Measurements from ENCODE around the gene RANBP17. TPM values are rescaled to one million over a fixed set of nuclear protein-coding genes. Genes with fewer than 3 reads are reported as not detected.

Gene RANBP17
- polyA plus RNA-seq, 4 donors: 0.67 to 6.1 (median 1.2) TPM

GRCh38 chr5:171122372-171122771 is 260.6 kb downstream of the RANBP17 start:
- no peaks in the 10 kb centered on the region for H3K4me1 ChIP-seq (ENCODE audit: control insufficient read depth in 3 of 3, insufficient read depth in 2 of 3, low read depth in 1 of 3, low read length in 2 of 3)
- no peaks in the 10 kb centered on the region for H3K9me3 ChIP-seq (ENCODE audit: control insufficient read depth in 2 of 2, insufficient read depth in 1 of 2, low read depth in 1 of 2, low read length in 1 of 2)
- FAIRE-seq (no peak), DNase-seq (peak in 1 of 2 donors; percentile 12)
- 74 to 82% (median 79%) methylated on average over 2 of the region's 2 CpGs for WGBS, 3 donors
- no peak overlapping the region for H3K27ac ChIP-seq (ENCODE audit: low read depth in 1 of 3, low read length in 2 of 3)
- peaks cover 0 to 5% (median 0%) of the 10 kb centered on the region in 3 donors for H3K36me3 ChIP-seq (ENCODE audit: control insufficient read depth in 3 of 3, insufficient read depth in 2 of 3, low read depth in 1 of 3, low read length in 3 of 3)
- no peak overlapping the region for H3K4me3 ChIP-seq (ENCODE audit: low read depth in 1 of 3, low read length in 3 of 3)
- no peaks in the 10 kb centered on the region for H3K27me3 ChIP-seq (ENCODE audit: control insufficient read depth in 3 of 3, insufficient read depth in 3 of 3, low read length in 3 of 3)

- DNase-seq (no peak), FAIRE-seq (no peak)
- no peaks in the 10 kb centered on the region for H3K9me3 ChIP-seq (ENCODE audit: control insufficient read depth in 2 of 2, insufficient read depth in 1 of 2, low read depth in 1 of 2, low read length in 1 of 2)
- H3K27ac ChIP-seq (ENCODE audit: low read depth in 1 of 3, low read length in 2 of 3): no peak overlapping the region
- 92 to 94% (median 94%) methylated on average over 4 of the region's 4 CpGs for WGBS, 3 donors
- H3K4me1 ChIP-seq (ENCODE audit: control insufficient read depth in 3 of 3, insufficient read depth in 2 of 3, low read depth in 1 of 3, low read length in 2 of 3): no peaks in the 10 kb centered on the region
- peaks cover 0 to 5% (median 0%) of the 10 kb centered on the region in 3 donors for H3K36me3 ChIP-seq (ENCODE audit: control insufficient read depth in 3 of 3, insufficient read depth in 2 of 3, low read depth in 1 of 3, low read length in 3 of 3)
- no peak overlapping the region for H3K4me3 ChIP-seq (ENCODE audit: low read depth in 1 of 3, low read length in 3 of 3)
- H3K27me3 ChIP-seq (ENCODE audit: control insufficient read depth in 3 of 3, insufficient read depth in 3 of 3, low read length in 3 of 3): no peaks in the 10 kb centered on the region
These were observed 261.6 kb downstream of the RANBP17 start for GRCh38 chr5:171123417-171123816.

GRCh38 chr5:171127314-171127713 is 265.5 kb downstream of the RANBP17 start:
- no peak for DNase-seq
- H3K4me3 ChIP-seq (ENCODE audit: low read depth in 1 of 3, low read length in 3 of 3): no peak overlapping the region
- H3K27me3 ChIP-seq (ENCODE audit: control insufficient read depth in 3 of 3, insufficient read depth in 3 of 3, low read length in 3 of 3): no peaks in the 10 kb centered on the region
- 71 to 90% (median 78%) methylated on average over 2 of the region's 2 CpGs for WGBS, 3 donors
- H3K4me1 ChIP-seq (ENCODE audit: control insufficient read depth in 3 of 3, insufficient read depth in 2 of 3, low read depth in 1 of 3, low read length in 2 of 3): no peaks in the 10 kb centered on the region
- no peaks in the 10 kb centered on the region for H3K9me3 ChIP-seq (ENCODE audit: control insufficient read depth in 2 of 2, insufficient read depth in 1 of 2, low read depth in 1 of 2, low read length in 1 of 2)
- H3K27ac ChIP-seq (ENCODE audit: low read depth in 1 of 3, low read length in 2 of 3): no peak overlapping the region
- FAIRE-seq: no peak
- peaks cover 0 to 5% (median 0%) of the 10 kb centered on the region in 3 donors for H3K36me3 ChIP-seq (ENCODE audit: control insufficient read depth in 3 of 3, insufficient read depth in 2 of 3, low read depth in 1 of 3, low read length in 3 of 3)

- FAIRE-seq: no peak
- 91 to 96% (median 91%) methylated on average over 4 of the region's 4 CpGs for WGBS, 3 donors
- no peak for DNase-seq
These were observed 266.3 kb downstream of the RANBP17 start for GRCh38 chr5:171128136-171128535.

GRCh38 chr5:171129308-171129707 is 267.5 kb downstream of the RANBP17 start:
- WGBS, 3 donors: 77 to 80% (median 78%) methylated on average over 5 of the region's 5 CpGs
- no peak for DNase-seq
- H3K4me3 ChIP-seq (ENCODE audit: low read depth in 1 of 3, low read length in 3 of 3): no peak overlapping the region
- FAIRE-seq: no peak
- no peaks in the 10 kb centered on the region for H3K27me3 ChIP-seq (ENCODE audit: control insufficient read depth in 3 of 3, insufficient read depth in 3 of 3, low read length in 3 of 3)
- no peaks in the 10 kb centered on the region for H3K36me3 ChIP-seq (ENCODE audit: control insufficient read depth in 3 of 3, insufficient read depth in 2 of 3, low read depth in 1 of 3, low read length in 3 of 3)
- H3K9me3 ChIP-seq (ENCODE audit: control insufficient read depth in 2 of 2, insufficient read depth in 1 of 2, low read depth in 1 of 2, low read length in 1 of 2): no peaks in the 10 kb centered on the region
- no peaks in the 10 kb centered on the region for H3K4me1 ChIP-seq (ENCODE audit: control insufficient read depth in 3 of 3, insufficient read depth in 2 of 3, low read depth in 1 of 3, low read length in 2 of 3)
- H3K27ac ChIP-seq (ENCODE audit: low read depth in 1 of 3, low read length in 2 of 3): no peak overlapping the region

More at GRCh38 chr5:171128136-171128535, 266.3 kb downstream of the RANBP17 start:
- H3K4me3 ChIP-seq (ENCODE audit: low read depth in 1 of 3, low read length in 3 of 3): no peak overlapping the region
- H3K27ac ChIP-seq (ENCODE audit: low read depth in 1 of 3, low read length in 2 of 3): no peak overlapping the region
- no peaks in the 10 kb centered on the region for H3K9me3 ChIP-seq (ENCODE audit: control insufficient read depth in 2 of 2, insufficient read depth in 1 of 2, low read depth in 1 of 2, low read length in 1 of 2)
- no peaks in the 10 kb centered on the region for H3K4me1 ChIP-seq (ENCODE audit: control insufficient read depth in 3 of 3, insufficient read depth in 2 of 3, low read depth in 1 of 3, low read length in 2 of 3)
- H3K27me3 ChIP-seq (ENCODE audit: control insufficient read depth in 3 of 3, insufficient read depth in 3 of 3, low read length in 3 of 3): no peaks in the 10 kb centered on the region
- no peaks in the 10 kb centered on the region for H3K36me3 ChIP-seq (ENCODE audit: control insufficient read depth in 3 of 3, insufficient read depth in 2 of 3, low read depth in 1 of 3, low read length in 3 of 3)

- peak in 1 of 2 donors; percentile 3 for DNase-seq
- Histone ChIP-seq H3K4me1 (ENCODE audit: control insufficient read depth in 3 of 3, insufficient read depth in 2 of 3, low read depth in 1 of 3, low read length in 2 of 3) (no peaks in the 10 kb centered on the region), H3K9me3 (ENCODE audit: control insufficient read depth in 2 of 2, insufficient read depth in 1 of 2, low read depth in 1 of 2, low read length in 1 of 2) (no peaks in the 10 kb centered on the region), H3K4me3 (ENCODE audit: low read depth in 1 of 3, low read length in 3 of 3) (no peak overlapping the region), H3K36me3 (ENCODE audit: control insufficient read depth in 3 of 3, insufficient read depth in 2 of 3, low read depth in 1 of 3, low read length in 3 of 3) (no peaks in the 10 kb centered on the region), H3K27me3 (ENCODE audit: control insufficient read depth in 3 of 3, insufficient read depth in 3 of 3, low read length in 3 of 3) (no peaks in the 10 kb centered on the region), H3K27ac (ENCODE audit: low read depth in 1 of 3, low read length in 2 of 3) (no peak overlapping the region)
- FAIRE-seq: no peak
These were observed 269.7 kb downstream of the RANBP17 start for GRCh38 chr5:171131497-171131896.

GRCh38 chr5:171137768-171138525 is 276.1 kb downstream of the RANBP17 start:
- 41 to 76% (median 66%) methylated on average over 1 of the region's 1 CpG for WGBS, 3 donors
- no peaks in the 10 kb centered on the region for H3K36me3 ChIP-seq (ENCODE audit: control insufficient read depth in 3 of 3, insufficient read depth in 2 of 3, low read depth in 1 of 3, low read length in 3 of 3)
- H3K27ac ChIP-seq (ENCODE audit: low read depth in 1 of 3, low read length in 2 of 3): no peak overlapping the region
- DNase-seq: no peak
- H3K4me3 ChIP-seq (ENCODE audit: low read depth in 1 of 3, low read length in 3 of 3): no peak overlapping the region
- no peaks in the 10 kb centered on the region for H3K9me3 ChIP-seq (ENCODE audit: control insufficient read depth in 2 of 2, insufficient read depth in 1 of 2, low read depth in 1 of 2, low read length in 1 of 2)
- FAIRE-seq: no peak
- H3K4me1 ChIP-seq (ENCODE audit: control insufficient read depth in 3 of 3, insufficient read depth in 2 of 3, low read depth in 1 of 3, low read length in 2 of 3): no peaks in the 10 kb centered on the region
- no peaks in the 10 kb centered on the region for H3K27me3 ChIP-seq (ENCODE audit: control insufficient read depth in 3 of 3, insufficient read depth in 3 of 3, low read length in 3 of 3)

GRCh38 chr5:171139227-171139626 is 277.4 kb downstream of the RANBP17 start:
- Histone ChIP-seq H3K4me1 (ENCODE audit: control insufficient read depth in 3 of 3, insufficient read depth in 2 of 3, low read depth in 1 of 3, low read length in 2 of 3) (no peaks in the 10 kb centered on the region), H3K4me3 (ENCODE audit: low read depth in 1 of 3, low read length in 3 of 3) (no peak overlapping the region), H3K9me3 (ENCODE audit: control insufficient read depth in 2 of 2, insufficient read depth in 1 of 2, low read depth in 1 of 2, low read length in 1 of 2) (no peaks in the 10 kb centered on the region), H3K36me3 (ENCODE audit: control insufficient read depth in 3 of 3, insufficient read depth in 2 of 3, low read depth in 1 of 3, low read length in 3 of 3) (no peaks in the 10 kb centered on the region), H3K27me3 (ENCODE audit: control insufficient read depth in 3 of 3, insufficient read depth in 3 of 3, low read length in 3 of 3) (no peaks in the 10 kb centered on the region), H3K27ac (ENCODE audit: low read depth in 1 of 3, low read length in 2 of 3) (no peak overlapping the region)
- DNase-seq (no peak), FAIRE-seq (no peak)

- Histone ChIP-seq H3K4me1 (ENCODE audit: control insufficient read depth in 3 of 3, insufficient read depth in 2 of 3, low read depth in 1 of 3, low read length in 2 of 3) (no peaks in the 10 kb centered on the region), H3K4me3 (ENCODE audit: low read depth in 1 of 3, low read length in 3 of 3) (no peak overlapping the region), H3K9me3 (ENCODE audit: control insufficient read depth in 2 of 2, insufficient read depth in 1 of 2, low read depth in 1 of 2, low read length in 1 of 2) (no peaks in the 10 kb centered on the region), H3K27ac (ENCODE audit: low read depth in 1 of 3, low read length in 2 of 3) (no peak overlapping the region), H3K36me3 (ENCODE audit: control insufficient read depth in 3 of 3, insufficient read depth in 2 of 3, low read depth in 1 of 3, low read length in 3 of 3) (no peaks in the 10 kb centered on the region), H3K27me3 (ENCODE audit: control insufficient read depth in 3 of 3, insufficient read depth in 3 of 3, low read length in 3 of 3) (no peaks in the 10 kb centered on the region)
- FAIRE-seq (no peak), DNase-seq (no peak)
These were observed 280.8 kb downstream of the RANBP17 start for GRCh38 chr5:171142617-171143016.
